HepG2 (cell line): ENCODE measurements around the gene CDK2. TPM values are rescaled to one million over a fixed set of nuclear protein-coding genes. Genes with fewer than 3 reads are reported as not detected.

ENCODE experiments used
- BHLHE40 ChIP-seq: IDR thresholded peaks from 2 replicates; pipeline ENCODE4 v1.6.1; 2011; ENCODE audit warnings: low read length, improper control_type of control experiment
- GLI4 ChIP-seq: sonication (generic); formaldehyde crosslinking; IDR thresholded peaks from 2 replicates; pipeline ENCODE4 v1.5.1; 2020; ENCODE audit warnings: missing genetic modification reagents, mild to moderate bottlenecking, moderate library complexity, borderline replicate concordance
- GPN1 ChIP-seq: sonication (generic); formaldehyde crosslinking; IDR thresholded peaks from 2 replicates; pipeline ENCODE4 v1.5.1; 2020; ENCODE audit warnings: missing genetic modification reagents, borderline replicate concordance
- GZF1 ChIP-seq: sonication (generic); formaldehyde crosslinking; IDR thresholded peaks from 2 replicates; pipeline ENCODE4 v1.5.1; 2020; ENCODE audit warnings: mild to moderate bottlenecking, missing genetic modification reagents
- HCFC1 ChIP-seq: fragments of 150-350 bp; IDR thresholded peaks from 2 replicates; pipeline ENCODE4 v1.6.1; 2014; ENCODE audit warnings: low read depth, low read length
- KDM5A ChIP-seq: fragments of 200-600 bp; sonication (generic); IDR thresholded peaks from 2 replicates; pipeline ENCODE4 v1.7.0; 2018; ENCODE audit warnings: antibody characterized with exemption, mild to moderate bottlenecking, low read length, borderline replicate concordance
- KLF16 ChIP-seq, 2 experiments: sonication (generic) in 1 of 2; formaldehyde crosslinking in 1 of 2; IDR thresholded peaks; 2 replicates each; pipeline versions ENCODE4 v1.6.1 to v1.8.0; 2016 to 2023; ENCODE audit warnings: missing genetic modification reagents in 2 of 2, missing compliant biosample characterization in 1 of 2
- LCORL ChIP-seq, 2 experiments: fragments of 450-650 bp in 1 of 2; sonication (generic) in 1 of 2; formaldehyde crosslinking in 1 of 2; IDR thresholded peaks; 2 replicates each; pipeline versions ENCODE4 v1.5.0 to v1.6.1; 2017 to 2020; ENCODE audit warnings: antibody characterized with exemption in 1 of 2, missing genetic modification reagents in 1 of 2
- MEF2D ChIP-seq: sonication (generic); formaldehyde crosslinking; IDR thresholded peaks from 2 replicates; pipeline ENCODE4 v1.5.1; 2020; ENCODE audit warnings: mild to moderate bottlenecking, missing genetic modification reagents
- NRL ChIP-seq: sonication (generic); formaldehyde crosslinking; IDR thresholded peaks from 2 replicates; pipeline ENCODE4 v1.5.0; 2020; ENCODE audit warnings: missing genetic modification reagents, mild to moderate bottlenecking, moderate library complexity, borderline replicate concordance
- PHF5A ChIP-seq: IDR thresholded peaks from one replicate; pipeline ENCODE4 v1.6.1; 2018; ENCODE audit warnings: low read depth, missing genetic modification reagents; ENCODE audit not compliant: unreplicated experiment
- RFXANK ChIP-seq: IDR thresholded peaks from 2 replicates; pipeline ENCODE4 v1.6.1; 2016
- SP5 ChIP-seq: IDR thresholded peaks from 2 replicates; pipeline ENCODE4 v1.6.1; 2016; ENCODE audit warnings: low read depth, borderline replicate concordance
- ZBTB8A ChIP-seq: sonication (generic); formaldehyde crosslinking; IDR thresholded peaks from 2 replicates; pipeline ENCODE4 v1.4.0; 2020; ENCODE audit warnings: mild to moderate bottlenecking, low read depth, missing genetic modification reagents, borderline replicate concordance
- ZNF546 ChIP-seq: sonication (generic); formaldehyde crosslinking; conservative IDR thresholded peaks from 2 replicates; pipeline ENCODE4 v1.8.1; 2023; ENCODE audit warnings: mild to moderate bottlenecking, missing genetic modification reagents
- ZNF556 ChIP-seq: sonication (generic); formaldehyde crosslinking; IDR thresholded peaks from 2 replicates; pipeline ENCODE4 v1.4.0; 2020; ENCODE audit warnings: mild to moderate bottlenecking, missing genetic modification reagents, borderline replicate concordance
- ZNF749 ChIP-seq: sonication (generic); formaldehyde crosslinking; IDR thresholded peaks from 2 replicates; pipeline ENCODE4 v1.8.0; 2022; ENCODE audit warnings: mild to moderate bottlenecking, missing genetic modification reagents, moderate library complexity, borderline replicate concordance
- polyA plus RNA-seq, 8 experiments: library from polyadenylated mRNA; depleted of rRNA in 3 of 8; stranded (reverse) in 7 of 8; unstranded in 1 of 8; fragments of >200 nt; fragmentation: Illumina TruSeq in 4 of 8; extraction: Trizol in 4 of 8; gene quantifications; 2 replicates each; pipeline versions ENCODE4 v1.2.1 to v1.2.3, GENCODE V29; 2011 to 2016; ENCODE audit warnings: low read depth in 4 of 8, missing spikeins in 1 of 8, mixed read lengths in 1 of 8; ENCODE audit not compliant: insufficient read depth in 1 of 8
- total RNA-seq, 5 experiments: library from RNA; depleted of rRNA; stranded (reverse); fragments of >200 nt; fragmentation: Illumina TruSeq; extraction: Trizol; gene quantifications; 2 replicates each; pipeline ENCODE4 v1.2.3, GENCODE V29; 2016; ENCODE audit warnings: low read depth in 1 of 5
- TF ChIP-seq, protein P1 (sequence below): IDR thresholded peaks from 2 replicates; pipeline ENCODE4 v1.6.1; 2016; ENCODE audit warnings: low read depth, missing genetic modification reagents, missing compliant biosample characterization
- TF ChIP-seq, protein P2 (sequence below): sonication (generic); formaldehyde crosslinking; conservative IDR thresholded peaks from 2 replicates; pipeline ENCODE4 v1.4.0; 2020; ENCODE audit warnings: missing genetic modification reagents
- TF ChIP-seq, protein P3 (sequence below): sonication (generic); formaldehyde crosslinking; conservative IDR thresholded peaks from 2 replicates; pipeline ENCODE4 v1.4.0; 2020; ENCODE audit warnings: missing genetic modification reagents

The CDK2 gene
- total and polyA plus RNA-seq, 2 of the 13 experiments (the other 11 are each of a cell fraction or from before 2014, with no cell fraction given): 47.5 to 52.6 TPM

DNA sequence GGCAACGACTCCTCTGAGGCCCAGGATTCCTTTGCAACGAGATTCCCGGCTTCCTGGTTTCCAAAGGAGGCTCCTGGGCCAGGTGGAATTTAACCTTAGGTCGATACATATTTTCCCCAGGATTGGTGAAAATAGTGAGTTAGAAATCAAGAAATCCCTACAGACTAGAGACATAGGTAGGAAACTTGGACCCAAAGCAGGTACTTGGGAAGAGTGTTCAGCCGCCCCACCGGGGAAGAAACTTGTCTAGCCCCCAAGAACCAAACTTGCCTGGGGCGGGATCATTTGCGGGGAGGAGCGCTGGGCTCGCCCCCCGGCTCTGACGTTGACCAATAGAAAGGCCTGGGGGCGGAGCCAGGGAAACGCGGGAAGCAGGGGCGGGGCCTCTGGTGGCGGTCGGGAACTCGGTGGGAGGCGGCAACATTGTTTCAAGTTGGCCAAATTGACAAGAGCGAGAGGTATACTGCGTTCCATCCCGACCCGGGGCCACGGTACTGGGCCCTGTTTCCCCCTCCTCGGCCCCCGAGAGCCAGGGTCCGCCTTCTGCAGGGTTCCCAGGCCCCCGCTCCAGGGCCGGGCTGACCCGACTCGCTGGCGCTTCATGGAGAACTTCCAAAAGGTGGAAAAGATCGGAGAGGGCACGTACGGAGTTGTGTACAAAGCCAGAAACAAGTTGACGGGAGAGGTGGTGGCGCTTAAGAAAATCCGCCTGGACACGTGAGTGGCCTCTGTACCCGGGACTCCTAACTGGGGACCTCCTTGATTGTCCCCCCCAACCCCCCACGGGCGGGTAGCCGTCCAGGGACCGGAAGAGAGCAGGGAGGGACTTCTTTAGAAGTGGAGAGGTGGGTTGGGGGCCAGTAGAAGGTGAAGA, at the start of gene CDK2 (continued):
- TF ChIP-seq, protein P1, sequence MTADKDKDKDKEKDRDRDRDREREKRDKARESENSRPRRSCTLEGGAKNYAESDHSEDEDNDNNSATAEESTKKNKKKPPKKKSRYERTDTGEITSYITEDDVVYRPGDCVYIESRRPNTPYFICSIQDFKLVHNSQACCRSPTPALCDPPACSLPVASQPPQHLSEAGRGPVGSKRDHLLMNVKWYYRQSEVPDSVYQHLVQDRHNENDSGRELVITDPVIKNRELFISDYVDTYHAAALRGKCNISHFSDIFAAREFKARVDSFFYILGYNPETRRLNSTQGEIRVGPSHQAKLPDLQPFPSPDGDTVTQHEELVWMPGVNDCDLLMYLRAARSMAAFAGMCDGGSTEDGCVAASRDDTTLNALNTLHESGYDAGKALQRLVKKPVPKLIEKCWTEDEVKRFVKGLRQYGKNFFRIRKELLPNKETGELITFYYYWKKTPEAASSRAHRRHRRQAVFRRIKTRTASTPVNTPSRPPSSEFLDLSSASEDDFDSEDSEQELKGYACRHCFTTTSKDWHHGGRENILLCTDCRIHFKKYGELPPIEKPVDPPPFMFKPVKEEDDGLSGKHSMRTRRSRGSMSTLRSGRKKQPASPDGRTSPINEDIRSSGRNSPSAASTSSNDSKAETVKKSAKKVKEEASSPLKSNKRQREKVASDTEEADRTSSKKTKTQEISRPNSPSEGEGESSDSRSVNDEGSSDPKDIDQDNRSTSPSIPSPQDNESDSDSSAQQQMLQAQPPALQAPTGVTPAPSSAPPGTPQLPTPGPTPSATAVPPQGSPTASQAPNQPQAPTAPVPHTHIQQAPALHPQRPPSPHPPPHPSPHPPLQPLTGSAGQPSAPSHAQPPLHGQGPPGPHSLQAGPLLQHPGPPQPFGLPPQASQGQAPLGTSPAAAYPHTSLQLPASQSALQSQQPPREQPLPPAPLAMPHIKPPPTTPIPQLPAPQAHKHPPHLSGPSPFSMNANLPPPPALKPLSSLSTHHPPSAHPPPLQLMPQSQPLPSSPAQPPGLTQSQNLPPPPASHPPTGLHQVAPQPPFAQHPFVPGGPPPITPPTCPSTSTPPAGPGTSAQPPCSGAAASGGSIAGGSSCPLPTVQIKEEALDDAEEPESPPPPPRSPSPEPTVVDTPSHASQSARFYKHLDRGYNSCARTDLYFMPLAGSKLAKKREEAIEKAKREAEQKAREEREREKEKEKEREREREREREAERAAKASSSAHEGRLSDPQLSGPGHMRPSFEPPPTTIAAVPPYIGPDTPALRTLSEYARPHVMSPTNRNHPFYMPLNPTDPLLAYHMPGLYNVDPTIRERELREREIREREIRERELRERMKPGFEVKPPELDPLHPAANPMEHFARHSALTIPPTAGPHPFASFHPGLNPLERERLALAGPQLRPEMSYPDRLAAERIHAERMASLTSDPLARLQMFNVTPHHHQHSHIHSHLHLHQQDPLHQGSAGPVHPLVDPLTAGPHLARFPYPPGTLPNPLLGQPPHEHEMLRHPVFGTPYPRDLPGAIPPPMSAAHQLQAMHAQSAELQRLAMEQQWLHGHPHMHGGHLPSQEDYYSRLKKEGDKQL (CRISPR knock-in tag): no peak
- TF ChIP-seq ZBTB8A (CRISPR knock-in tag): no peak
- TF ChIP-seq KLF16 (CRISPR knock-in tag; IDR thresholded peaks at IDR 0.05): no peak; a peak in 1 of 4 replicates
- TF ChIP-seq, protein P2, sequence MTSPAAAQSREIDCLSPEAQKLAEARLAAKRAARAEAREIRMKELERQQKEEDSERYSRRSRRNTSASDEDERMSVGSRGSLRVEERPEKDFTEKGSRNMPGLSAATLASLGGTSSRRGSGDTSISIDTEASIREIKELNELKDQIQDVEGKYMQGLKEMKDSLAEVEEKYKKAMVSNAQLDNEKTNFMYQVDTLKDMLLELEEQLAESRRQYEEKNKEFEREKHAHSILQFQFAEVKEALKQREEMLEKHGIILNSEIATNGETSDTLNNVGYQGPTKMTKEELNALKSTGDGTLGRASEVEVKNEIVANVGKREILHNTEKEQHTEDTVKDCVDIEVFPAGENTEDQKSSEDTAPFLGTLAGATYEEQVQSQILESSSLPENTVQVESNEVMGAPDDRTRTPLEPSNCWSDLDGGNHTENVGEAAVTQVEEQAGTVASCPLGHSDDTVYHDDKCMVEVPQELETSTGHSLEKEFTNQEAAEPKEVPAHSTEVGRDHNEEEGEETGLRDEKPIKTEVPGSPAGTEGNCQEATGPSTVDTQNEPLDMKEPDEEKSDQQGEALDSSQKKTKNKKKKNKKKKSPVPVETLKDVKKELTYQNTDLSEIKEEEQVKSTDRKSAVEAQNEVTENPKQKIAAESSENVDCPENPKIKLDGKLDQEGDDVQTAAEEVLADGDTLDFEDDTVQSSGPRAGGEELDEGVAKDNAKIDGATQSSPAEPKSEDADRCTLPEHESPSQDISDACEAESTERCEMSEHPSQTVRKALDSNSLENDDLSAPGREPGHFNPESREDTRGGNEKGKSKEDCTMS: no peak
- peak; percentile 49; the same call in 1 of the 2 replicates for TF ChIP-seq SP5 (CRISPR knock-in tag)
- TF ChIP-seq PHF5A: no peak
- no peak for TF ChIP-seq ZNF546 (CRISPR knock-in tag)
- no peak for TF ChIP-seq GPN1 (CRISPR knock-in tag)
- no peak for TF ChIP-seq ZNF749 (CRISPR knock-in tag)
- TF ChIP-seq HCFC1: no peak
- no peak for TF ChIP-seq MEF2D (CRISPR knock-in tag)
- TF ChIP-seq NRL (CRISPR knock-in tag): no peak; the same call in 1 of the 2 replicates
- no peak for TF ChIP-seq RFXANK
- TF ChIP-seq LCORL (IDR thresholded peaks at IDR 0.05): no peak
- no peak for TF ChIP-seq LCORL (CRISPR knock-in tag; IDR thresholded peaks at IDR 0.05)
- TF ChIP-seq KDM5A: peak; percentile 69
- TF ChIP-seq BHLHE40: no peak
- TF ChIP-seq GZF1 (CRISPR knock-in tag): no peak
- TF ChIP-seq ZNF556 (CRISPR knock-in tag): no peak; the same call in 1 of the 2 replicates
- TF ChIP-seq GLI4 (CRISPR knock-in tag): no peak
- TF ChIP-seq, protein P3, sequence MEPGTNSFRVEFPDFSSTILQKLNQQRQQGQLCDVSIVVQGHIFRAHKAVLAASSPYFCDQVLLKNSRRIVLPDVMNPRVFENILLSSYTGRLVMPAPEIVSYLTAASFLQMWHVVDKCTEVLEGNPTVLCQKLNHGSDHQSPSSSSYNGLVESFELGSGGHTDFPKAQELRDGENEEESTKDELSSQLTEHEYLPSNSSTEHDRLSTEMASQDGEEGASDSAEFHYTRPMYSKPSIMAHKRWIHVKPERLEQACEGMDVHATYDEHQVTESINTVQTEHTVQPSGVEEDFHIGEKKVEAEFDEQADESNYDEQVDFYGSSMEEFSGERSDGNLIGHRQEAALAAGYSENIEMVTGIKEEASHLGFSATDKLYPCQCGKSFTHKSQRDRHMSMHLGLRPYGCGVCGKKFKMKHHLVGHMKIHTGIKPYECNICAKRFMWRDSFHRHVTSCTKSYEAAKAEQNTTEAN (CRISPR knock-in tag): no peak
